Measurements from ENCODE around the gene PCDH9.

PCDH9 gene

DNA sequence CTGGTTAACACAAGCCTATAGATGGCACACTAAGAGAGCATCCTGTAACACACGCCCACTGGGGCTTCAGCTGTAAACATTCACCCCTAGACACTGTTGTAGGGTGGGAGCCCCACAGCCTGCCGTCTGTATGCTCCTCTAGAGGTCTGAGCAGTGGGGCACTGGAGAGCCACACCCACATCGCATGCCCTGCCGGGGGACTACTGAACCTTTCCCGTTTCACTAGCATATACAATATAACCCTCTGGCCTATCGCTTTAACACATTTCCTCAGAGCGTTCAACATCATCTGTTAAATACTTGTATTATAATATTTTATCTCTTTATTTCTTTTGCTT lies 73.4 kb downstream of the PCDH9 start:
- no peak for DNase-seq (ENCODE audit: low read depth in 3 of 3)

- DNase-seq (ENCODE audit: low read depth in 3 of 3): no peak
Observed at GRCh38 chr13:67155898-67156722, 74.0 kb downstream of the PCDH9 start.

GRCh38 chr13:67152085-67152484 lies 78.1 kb downstream of the PCDH9 start:
- DNase-seq (ENCODE audit: low read depth in 3 of 3): no peak

GRCh38 chr13:67151652-67152051 lies 78.5 kb downstream of the PCDH9 start:
- no peak for DNase-seq (ENCODE audit: low read depth in 3 of 3)

DNA sequence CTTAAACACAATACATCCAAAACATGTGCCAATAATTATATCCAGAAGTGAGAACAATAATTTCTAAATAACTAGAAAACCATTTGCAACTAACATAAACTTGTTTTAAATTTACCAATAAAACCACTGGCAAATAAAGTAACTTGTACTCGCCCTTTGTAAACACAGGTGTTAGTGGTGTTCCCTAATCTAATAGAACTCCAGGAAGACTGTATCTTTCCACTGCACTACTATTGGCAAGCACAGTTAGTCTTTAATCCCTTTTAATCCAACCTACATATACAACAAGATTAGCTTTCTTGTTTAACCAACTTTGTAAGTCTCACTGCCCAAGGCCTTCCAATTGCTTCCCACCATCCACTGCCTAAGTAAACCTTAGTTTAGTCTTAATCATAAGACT lies 79.5 kb downstream of the PCDH9 start:
- DNase-seq (ENCODE audit: low read depth in 3 of 3): no peak

- DNase-seq (ENCODE audit: low read depth in 3 of 3): no peak
Observed at GRCh38 chr13:67148161-67148571, 82.0 kb downstream of the PCDH9 start.

DNA sequence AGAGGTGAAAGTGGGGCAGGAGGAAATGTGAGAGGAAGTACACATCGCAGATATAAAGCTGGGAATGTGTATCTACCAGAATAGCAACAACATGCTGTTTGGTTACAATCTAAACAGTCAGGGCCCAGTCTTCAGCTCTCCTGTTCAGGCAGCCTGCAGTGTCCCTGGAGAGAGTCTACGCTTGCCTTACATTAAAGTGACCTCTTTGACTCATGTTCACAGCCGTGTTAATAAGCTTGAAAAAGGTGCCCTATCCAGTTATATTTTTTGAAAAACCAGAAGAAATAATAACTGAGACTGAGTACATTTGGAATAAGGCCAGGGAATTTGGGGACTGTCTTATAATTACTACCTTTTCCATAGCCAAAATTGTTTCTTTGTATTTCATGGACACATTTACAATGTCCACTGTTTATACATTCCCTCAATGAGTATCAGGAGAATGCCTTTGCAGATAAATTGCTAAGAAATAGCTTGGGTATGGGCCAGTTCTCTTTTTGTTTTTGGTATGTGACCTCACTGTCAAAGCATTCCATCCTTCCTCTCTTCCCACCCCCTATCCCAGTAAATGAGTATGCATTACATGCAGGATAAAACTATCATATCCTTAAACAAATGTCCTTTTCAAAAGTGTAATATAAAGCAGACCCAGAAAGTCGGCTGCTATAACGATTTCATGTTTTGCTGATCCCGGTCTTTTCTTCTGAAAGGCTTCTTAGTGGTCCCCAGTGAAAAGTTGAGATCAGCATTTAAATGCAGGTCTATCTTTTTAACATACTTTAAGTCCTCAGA lies 82.6 kb downstream of the PCDH9 start:
- no peak for DNase-seq (ENCODE audit: low read depth in 3 of 3)

GRCh38 chr13:67146523-67147130 lies 83.5 kb downstream of the PCDH9 start:
- no peak for DNase-seq (ENCODE audit: low read depth in 3 of 3)

GRCh38 chr13:67145950-67146349 lies 84.2 kb downstream of the PCDH9 start:
- no peak for DNase-seq (ENCODE audit: low read depth in 3 of 3)

- DNase-seq (ENCODE audit: low read depth in 3 of 3): no peak
Observed at GRCh38 chr13:67143544-67144115, 86.5 kb downstream of the PCDH9 start.

DNA sequence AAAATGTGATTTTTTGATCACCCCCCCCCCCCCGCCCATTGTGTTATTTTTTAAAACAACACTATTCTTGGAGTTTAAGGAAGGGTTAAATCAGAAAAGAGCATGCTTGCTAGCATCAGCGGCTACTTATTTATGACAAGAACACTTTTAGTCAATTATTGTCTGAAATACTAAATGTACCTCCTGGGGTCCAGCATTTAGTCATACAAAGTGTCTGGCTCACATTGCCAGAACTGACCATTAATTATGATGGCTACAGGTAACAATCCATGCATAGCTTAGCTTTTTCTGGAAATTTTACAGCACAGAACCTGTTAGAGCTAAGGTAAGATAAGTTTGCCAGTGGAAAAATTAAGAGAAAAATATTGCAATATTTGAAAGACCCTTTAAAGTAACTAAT lies 90.1 kb downstream of the PCDH9 start:
- DNase-seq (ENCODE audit: low read depth in 3 of 3): no peak

GRCh38 chr13:67139551-67139950 lies 90.6 kb downstream of the PCDH9 start:
- DNase-seq (ENCODE audit: low read depth in 3 of 3): no peak

DNA sequence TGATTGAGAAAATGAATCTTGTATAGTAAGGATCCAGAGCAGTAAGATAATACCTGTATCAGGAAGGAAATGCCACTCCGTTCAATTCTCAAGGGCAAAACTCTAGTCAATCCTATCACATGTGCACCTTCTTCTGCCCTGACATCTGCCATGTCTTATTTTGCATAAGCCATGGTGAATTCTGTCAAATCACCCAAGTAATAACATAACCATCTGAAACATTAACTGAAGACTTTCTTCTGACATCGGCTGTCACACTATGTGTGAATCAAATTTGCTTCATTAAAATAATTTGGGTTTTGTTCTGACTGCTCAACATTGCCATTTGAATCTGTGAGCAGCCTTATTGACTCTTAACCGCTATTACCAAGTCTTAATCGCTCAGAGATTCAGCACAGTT lies 91.2 kb downstream of the PCDH9 start:
- no peak for DNase-seq (ENCODE audit: low read depth in 3 of 3)

DNA sequence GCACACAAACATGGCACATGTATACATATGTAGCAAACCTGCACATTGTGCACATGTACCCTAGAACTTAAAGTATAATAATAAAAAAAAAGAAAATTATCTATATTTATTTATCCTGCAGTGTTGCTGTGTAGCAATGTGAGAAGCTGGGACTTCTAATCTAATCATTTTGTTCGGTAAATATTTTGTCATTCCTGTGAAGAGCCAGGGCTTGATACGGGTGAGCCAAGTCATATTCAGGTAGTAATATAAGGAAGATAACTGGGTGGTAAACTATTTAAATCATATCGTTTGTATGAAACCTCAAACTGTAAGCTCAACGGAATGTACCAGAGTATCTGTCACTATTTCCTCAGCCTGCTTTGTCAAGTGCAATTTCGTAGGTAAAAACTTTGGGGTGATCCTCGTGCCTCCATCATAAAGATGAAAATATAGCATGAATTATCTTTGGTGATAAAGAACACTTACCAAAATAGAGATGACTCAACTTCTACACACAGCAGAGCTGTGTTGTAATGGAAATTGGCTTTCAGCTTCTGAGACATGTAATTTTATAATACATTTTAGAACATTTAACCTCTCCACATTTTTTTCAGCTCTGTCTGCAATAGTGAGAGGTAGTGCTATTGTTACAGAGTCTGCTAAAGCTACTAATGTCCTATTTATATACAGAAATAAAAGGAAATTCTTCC lies 92.9 kb downstream of the PCDH9 start:
- no peak for DNase-seq (ENCODE audit: low read depth in 3 of 3)

DNA sequence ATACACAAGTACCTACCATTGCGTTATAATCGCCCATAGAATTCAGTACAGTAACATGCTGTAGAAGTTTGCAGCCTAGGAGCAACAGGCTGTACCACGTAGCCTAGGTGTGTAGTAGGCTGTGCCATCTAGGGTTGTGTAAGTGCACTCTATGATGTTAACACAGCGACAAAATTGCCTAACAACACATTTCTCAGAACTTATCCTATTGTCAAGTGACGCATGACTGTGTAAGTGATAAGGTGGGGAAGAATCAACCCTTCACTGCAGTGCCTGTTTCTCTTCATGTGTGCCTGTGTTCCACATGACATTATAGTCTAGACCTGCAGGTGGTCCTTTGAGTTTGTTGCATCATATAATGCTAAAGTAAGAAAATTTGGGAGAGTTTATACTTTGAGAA lies 94.0 kb downstream of the PCDH9 start:
- DNase-seq (ENCODE audit: low read depth in 3 of 3): no peak

GRCh38 chr13:67135356-67135755 lies 94.8 kb downstream of the PCDH9 start:
- DNase-seq (ENCODE audit: low read depth in 3 of 3): no peak

DNA sequence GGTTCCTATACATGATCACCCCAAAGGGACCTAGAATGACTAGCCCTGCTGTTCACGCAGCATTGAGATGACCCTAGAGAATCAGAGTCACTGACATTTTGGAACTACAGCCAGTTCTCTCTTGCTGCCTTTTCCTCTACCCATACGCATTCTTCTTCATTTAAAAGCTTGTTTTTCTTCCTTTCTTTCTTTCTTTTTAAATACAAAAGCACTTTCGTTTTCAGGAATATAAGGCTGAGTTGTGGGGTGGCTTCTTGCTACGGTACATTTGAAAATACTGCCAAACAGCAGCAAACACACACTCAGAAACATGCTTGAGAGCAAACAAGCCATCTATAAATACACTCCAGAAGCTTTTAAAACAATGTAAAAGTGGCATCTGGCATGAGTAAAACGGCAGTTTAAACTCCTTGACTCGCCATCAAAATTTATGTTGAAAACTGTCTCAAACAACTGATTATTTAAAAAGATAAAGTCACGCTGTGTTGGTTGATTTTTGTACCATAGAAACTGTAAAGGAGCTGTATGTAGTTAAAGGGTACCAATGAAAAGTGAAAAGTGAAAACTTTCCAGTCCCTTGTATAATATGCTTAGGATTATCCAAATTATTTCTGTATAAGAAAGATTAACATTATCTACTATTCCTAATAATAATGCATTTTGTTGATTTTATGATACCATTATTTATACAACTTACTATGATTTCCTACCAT lies 95.6 kb downstream of the PCDH9 start:
- DNase-seq (ENCODE audit: low read depth in 3 of 3): no peak

- DNase-seq (ENCODE audit: low read depth in 3 of 3): no peak
Observed at GRCh38 chr13:67133476-67133875, 96.7 kb downstream of the PCDH9 start.

DNA sequence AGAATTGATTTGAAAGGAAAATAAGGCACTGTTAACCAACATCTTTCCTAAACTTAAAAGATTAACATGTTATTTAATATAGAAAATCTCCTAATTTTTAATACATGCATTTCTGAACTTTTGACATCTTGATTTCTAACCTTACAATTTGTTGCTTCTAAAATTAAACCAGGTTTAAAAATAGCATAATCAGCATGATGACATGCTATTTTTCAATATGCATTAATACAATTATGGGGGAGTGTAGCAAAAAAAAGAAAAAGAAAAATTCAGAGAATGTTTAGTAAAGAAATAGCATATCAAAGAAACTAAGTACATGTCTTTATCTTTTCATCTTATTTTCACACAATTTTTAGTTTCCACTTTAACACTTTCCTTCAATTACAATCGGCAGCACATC lies 98.7 kb downstream of the PCDH9 start:
- DNase-seq (ENCODE audit: low read depth in 3 of 3): no peak

DNA sequence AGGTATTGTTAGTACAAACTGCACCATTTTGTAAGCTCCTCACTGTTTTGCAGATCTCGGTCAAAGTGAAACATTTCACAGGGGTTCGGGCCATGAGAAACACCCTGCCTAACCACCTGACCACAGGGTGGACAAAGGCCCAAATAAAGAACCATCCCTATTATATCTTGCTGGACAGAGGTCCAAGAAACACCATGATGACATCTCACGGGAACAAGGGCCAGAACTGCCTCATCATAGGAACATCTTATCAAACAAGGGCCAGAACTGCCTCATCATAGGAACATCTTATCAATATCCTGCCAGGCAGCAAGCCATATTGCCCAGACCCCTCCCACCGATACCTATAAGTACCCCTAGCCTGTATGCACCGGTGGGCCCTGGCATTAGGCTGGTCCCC lies 99.7 kb downstream of the PCDH9 start:
- DNase-seq (ENCODE audit: low read depth in 3 of 3): no peak

DNA sequence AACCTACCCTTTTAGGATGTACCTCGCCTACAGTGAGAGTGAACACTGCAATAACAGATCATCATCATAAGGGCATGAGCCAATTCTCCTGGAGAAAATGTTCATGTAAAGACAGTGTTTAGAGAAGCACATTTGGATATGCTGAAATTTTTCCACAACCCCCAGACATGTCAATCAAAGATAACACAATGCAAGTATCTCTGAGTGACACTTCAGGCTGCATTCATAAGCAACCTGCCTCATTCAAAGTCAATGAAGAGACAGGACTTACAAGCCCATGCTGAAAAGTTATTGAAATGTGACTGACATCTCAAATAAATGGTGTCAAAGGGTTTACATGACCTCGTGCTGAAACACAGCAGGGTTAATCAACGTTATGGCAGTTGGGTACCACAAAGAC lies 102.0 kb downstream of the PCDH9 start:
- DNase-seq (ENCODE audit: low read depth in 3 of 3): no peak

Measured in stimulated activated CD4-positive, alpha-beta T cell treated with anti-CD3 and anti-CD28 coated beads, TNF-alpha, amount 100 ng/mL, for 4 hours (primary cell).